ENCODE data around the gene TCL1A.

DNA sequence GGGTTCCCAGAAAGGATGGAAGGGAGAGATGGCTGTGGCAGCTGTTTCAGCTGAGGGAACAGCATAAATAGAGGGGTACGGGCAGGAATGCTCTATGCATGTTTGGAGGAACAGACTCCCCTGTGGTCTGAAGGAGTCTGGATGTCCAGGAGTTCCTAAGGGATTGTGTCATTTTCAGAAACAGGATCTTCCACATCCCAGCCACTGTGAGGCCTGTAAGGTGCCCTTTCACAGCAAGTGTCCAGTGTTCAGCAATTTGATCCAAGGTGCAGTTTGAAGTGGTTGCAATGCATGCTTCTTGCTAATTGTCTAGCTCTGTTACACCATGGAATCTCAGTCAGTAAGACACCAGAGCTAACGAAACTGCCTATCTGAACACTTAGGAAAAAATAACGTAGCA lies 46.7 kb upstream of the TCL1A start:
- TF ChIP-seq EZH2 (IDR thresholded peaks at IDR 0.05) (no peak), POLR2AphosphoS5 (IDR thresholded peaks at IDR 0.05; ENCODE audit: borderline replicate concordance, low read depth, low read length) (no peak), FOXP2 (optimal IDR thresholded peaks at IDR 0.05; ENCODE audit: control extremely low read depth, extremely low read length, insufficient read depth) (no peak)
